IPS DF 4.7 (cell line): ENCODE results near the gene PDE7B.

Experiments used
- DNase-seq: peaks from one replicate; pipeline ENCODE4 v3.0.0-alpha.2; 2013; ENCODE audit warnings: low spot score; ENCODE audit errors: extremely low read depth

Gene PDE7B

DNA sequence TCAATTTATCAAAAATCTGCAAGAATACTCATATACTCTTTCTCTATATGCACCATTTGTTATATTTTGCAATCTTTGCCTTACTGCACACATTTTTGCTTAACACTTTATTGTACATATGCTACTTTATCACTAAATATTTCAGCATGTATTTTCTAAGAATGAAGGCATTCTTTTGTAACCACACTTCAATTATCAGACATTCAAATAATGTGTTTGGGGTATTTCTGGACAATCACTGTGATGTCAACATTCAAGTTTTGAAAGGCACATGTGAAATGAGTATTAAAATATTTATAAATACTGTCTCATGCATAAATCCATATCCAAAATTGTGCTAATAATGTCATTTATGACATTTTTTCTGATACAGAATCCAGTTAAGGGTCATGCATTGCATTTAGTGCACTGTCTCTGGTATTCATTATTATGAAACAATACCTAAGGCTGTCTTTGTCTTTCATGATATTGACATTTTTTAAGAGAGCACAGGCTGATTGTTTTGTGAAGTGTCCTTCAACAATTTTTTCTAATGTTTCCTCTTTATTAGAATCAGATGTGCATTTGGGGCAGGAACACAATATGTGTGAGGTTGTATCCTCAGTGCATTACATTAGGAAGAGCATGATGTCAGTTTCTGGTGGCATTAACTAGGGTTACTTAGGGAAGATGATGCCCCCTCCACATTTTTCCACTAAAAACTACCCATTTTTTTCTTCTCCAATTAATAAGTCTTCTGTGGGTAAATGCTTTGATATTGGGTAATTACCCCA, 292.9 kb downstream of the PDE7B start:
- DNase-seq, result no peak

DNA sequence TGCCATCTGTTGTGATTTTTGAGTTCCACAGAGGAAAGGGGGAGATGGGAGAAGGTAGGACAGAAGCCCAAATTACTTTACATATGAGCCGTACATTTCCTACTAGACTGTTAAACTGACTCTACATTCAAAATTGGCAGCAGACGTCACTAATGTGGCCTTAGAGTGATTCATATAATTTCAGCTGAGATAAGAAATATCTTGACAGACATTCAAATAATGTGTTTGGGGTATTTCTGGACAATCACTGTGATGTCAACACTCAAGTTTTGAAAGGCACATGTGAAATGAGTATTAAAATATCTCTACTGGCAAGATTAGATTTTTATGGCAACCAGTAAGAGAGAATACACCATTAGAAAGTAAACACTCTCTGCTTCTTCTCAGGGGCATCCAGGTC, 294.6 kb downstream of the PDE7B start:
- no peak for DNase-seq

DNA sequence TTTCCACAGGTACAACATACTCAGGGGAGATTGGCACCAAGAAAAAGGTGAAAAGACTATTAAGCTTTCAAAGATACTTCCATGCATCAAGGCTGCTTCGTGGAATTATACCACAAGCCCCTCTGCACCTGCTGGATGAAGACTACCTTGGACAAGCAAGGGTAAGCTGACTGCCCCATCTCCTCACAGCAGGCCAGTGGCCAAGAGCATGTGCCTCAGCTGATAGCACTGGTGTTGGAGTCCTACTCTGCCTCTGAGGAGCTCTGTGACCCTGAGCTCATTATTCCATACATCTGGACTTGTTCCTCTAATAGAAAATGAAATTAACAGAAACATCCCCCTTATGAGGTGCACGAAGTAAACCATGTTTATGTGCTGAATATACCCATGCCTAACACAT, 295.8 kb downstream of the PDE7B start:
- DNase-seq, result no peak

DNA sequence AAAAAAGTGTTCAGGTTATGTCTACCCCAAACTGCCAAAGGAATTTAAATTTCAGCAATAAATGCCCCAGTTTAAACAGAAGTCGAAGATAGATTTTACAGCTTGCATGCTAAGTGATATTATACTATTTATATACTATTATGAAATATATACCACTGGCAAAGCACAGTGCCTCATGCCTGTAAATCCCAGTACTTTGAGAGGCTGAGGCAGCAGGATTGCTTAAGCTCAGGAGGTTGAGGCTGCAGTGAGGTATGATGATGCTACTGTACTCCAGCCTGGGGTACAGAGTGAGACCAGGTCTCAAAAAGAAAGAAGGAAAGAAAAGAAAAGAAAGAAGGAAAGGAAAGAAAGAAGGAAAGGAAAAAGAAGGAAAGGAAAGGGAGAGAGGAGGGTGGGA, 296.6 kb downstream of the PDE7B start:
- no peak for DNase-seq

DNA sequence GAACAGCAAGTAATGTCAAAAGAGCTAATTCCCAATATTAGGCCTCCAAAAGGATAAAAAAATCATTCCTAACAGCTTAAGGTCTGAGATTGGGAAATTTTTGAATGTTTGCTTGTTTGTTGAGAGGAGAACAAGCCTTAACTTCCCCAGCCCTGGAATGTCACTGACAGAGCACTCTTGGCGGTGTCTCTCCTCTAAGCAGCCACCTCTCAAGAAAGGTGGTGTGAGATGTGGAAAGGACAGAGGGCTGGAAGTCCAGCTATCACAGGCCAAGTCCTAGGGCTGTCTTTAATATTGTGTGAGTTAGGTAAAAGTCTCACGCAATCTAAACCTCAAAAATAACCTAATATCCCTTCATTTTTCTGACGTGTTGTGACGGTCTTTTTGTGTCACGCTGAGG, 297.0 kb downstream of the PDE7B start:
- DNase-seq, result no peak

DNA sequence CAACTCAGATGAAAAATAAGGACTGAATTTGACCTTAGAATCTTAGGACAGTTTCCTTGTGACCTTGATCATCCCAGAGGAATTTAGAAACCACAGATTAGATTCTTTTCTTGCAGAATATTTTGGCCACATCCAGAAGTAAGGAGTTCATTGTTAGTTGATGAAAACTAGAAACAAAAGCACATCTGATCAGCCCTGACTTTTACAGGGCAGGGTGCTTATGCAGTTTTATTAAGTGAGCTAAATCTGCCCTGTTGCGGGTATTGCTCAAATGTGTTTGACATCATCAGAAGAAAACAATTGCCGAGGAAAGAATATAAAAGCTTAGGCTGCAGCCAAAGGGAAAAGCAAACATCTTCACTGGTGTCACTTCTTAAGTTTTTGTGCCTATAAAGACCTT, 297.8 kb downstream of the PDE7B start:
- no peak for DNase-seq

DNA sequence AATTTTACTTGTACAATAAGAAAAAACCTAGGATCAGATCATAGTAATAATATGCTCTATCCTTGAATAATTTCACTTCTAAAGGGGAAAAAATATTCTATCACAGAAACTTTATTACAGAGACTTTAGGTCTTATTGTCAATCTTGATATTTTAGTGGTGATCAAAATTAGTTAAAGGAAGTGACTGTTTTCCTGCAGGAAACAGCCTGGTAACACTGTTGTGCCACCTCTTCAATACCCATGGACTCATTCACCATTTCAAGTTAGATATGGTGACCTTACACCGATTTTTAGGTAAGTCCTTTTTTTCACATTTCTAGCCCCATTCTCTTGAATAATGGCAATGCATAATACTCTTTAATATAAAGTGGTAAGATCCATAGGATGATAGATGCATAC, 299.5 kb downstream of the PDE7B start:
- no peak for DNase-seq

DNA sequence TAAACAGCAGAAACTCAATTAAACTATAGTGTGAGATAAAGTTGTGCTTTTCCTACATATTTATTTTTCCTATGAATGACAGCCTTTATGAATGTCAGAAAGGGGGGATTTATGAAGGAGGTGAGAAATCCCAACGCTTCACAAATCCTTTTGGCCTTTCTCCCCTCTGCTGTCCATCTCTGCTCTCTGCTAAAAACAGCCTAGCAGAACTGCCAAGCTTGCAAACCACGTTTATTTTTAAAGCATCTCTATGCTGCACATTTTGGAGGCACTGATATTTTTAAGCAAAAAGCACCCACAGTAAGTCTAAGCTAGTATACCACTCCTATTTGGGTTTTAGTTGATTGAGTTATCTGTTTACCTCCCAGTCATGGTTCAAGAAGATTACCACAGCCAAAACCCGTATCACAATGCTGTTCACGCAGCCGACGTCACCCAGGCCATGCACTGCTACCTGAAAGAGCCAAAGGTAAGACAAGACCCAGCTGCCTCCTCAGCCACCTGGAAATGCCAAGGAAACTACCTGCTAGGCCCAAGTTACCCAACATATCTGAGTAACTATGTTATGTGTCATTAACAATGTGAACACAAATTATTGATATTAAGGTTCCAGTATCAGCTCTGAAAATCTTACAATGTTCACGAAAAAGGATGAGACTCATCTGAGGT, 302.3 kb downstream of the PDE7B start:
- no peak for DNase-seq

DNA sequence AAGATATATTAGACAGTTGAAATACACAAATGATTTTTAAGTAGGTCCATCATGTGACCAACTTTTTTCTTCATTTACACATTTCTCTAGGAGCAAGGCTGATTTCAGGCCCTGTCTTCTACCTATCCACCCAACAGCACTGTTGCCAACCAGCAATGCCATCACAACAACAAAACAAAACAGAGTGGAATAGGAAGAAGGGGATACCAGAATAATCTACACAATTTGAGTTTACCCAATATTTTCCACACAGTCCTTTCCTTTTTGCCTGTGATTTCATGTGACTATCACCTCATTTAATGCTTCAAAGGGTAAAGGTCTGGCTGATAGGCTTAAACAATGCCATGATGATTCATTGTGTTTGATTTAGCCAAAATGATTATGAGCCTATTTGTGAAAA, 303.7 kb downstream of the PDE7B start:
- no peak for DNase-seq

DNA sequence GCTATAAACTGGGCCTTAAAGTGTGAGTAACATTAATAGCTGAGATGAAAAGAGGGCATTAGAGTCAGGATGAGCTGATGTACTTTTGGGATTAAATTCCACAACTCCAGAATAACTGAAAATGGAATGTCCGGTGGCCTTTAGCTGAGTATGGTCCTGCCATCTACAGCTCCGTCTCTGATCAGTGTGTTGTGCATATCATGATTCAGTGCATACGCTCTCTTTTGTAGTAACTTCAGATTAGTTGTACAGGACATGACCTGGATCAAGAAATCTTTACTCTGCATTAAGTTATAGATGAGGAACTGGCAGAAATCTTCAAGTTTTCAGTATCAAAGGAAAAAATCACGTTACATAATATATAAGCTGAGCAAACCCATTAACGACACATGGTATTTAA, 306.2 kb downstream of the PDE7B start:
- DNase-seq, result no peak

DNA sequence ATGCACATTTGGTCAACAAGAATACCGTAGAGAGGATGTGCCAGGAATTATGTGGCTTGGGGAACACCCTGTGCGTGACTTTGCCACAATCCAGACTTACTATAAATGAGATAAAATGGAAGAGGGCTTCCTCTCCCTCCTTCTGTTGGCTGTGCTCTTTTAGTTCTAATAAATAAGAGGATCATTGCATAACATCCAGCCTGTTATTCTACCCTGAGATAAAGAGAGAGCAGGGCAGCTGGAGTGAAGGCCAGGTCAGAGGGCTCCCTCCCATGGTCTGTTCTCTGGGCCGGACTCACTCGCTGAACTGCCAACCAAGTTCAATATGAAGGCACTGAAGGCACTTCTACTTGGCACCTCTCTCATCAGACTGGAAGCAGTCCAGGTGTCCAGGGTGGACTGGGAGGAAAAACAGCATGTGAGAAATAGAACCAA, 306.9 kb downstream of the PDE7B start:
- no peak for DNase-seq

DNA sequence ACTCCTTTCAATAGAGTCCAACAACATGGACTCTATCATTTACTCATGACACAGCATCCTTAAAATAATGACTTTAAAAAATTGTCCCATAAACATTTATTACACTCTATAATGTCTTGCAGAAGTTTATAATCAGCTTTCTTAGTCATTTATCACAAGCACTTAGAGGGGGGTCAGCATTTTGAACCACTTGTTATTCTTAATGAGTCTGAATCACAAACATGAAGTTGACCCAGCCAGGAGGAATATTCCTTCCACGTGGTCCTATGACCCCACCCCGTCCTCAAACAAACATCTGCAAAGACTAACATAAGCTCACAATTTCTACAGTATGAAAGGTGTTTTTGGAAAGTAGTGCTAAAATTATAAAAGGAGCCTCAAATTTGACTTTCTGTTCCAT, 307.5 kb downstream of the PDE7B start:
- no peak for DNase-seq

DNA sequence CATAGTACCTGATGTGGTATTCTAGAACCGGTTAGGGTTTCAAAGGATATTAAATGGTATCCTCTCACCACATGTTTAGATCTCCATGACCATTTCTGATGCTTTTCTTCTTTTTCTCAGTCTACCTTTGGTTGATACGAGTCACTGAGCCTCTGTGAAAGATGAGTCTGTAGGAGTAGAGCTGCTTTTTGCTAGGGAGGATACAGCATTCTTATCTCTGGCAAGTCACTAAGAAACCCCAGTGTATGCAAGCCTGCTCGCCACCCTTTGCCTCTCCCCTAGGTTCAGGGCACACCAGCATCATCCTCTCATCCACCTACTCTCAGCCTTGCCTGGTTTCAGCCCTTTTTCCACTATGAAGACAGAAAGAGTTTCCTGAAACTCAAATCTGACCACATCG, 308.7 kb downstream of the PDE7B start:
- DNase-seq, result no peak

DNA sequence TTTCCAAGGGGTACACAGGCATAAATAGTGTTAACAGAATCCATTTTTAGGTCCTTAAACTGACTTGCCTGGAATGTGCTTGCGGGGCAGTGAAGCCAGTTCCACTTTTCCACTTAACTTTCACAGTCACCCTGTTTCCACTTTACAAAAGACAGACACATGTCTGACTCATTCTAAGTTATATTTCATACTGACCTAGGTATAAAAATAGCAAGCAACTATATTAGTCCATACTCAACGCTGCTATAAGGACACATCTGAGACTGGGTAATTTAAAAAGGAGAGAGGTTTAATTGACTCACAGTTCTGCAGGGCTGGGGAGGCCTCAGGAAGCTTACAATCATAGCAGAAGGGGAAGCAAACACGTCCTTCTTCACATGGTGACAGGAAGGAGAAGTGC, 310.4 kb downstream of the PDE7B start:
- DNase-seq, result no peak

DNA sequence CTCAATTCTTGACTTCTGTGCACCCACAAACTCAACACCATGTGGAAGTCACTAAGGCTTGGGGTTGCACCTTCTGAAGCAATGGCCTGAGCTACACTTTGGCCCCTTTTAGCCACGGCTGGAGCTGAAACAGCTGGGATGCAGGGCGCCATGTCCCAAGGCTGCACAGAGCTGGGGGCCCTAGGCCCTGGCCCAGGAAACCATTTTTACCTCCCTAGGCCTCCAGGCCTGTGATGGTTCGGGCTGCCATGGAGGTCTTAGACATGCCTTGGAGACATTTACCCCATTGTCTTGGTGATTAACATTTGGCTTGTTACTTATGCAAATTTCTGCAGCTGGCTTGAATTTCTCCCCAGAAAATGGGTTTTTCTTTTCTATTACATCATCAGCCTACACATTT, 311.8 kb downstream of the PDE7B start:
- DNase-seq, result no peak

DNA sequence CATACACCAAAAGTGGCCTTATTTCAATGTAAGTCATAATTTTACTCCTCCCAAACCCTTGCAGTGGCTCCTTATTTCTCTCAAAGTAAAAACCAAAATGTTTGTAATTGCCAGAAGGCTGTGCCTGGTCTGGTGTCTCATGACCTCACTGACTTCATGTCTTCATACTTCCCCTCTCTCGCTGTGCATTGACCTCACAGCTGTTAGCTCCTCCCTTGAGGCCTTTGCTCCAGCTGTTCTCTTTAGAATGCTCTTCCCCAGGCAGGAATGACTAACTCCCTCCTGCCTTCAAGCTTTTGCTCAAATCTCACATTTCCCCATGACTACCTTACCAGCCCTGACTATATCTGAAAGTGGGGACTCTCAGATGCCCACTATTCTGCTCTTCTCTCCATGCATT, 315.3 kb downstream of the PDE7B start:
- no peak for DNase-seq

DNA sequence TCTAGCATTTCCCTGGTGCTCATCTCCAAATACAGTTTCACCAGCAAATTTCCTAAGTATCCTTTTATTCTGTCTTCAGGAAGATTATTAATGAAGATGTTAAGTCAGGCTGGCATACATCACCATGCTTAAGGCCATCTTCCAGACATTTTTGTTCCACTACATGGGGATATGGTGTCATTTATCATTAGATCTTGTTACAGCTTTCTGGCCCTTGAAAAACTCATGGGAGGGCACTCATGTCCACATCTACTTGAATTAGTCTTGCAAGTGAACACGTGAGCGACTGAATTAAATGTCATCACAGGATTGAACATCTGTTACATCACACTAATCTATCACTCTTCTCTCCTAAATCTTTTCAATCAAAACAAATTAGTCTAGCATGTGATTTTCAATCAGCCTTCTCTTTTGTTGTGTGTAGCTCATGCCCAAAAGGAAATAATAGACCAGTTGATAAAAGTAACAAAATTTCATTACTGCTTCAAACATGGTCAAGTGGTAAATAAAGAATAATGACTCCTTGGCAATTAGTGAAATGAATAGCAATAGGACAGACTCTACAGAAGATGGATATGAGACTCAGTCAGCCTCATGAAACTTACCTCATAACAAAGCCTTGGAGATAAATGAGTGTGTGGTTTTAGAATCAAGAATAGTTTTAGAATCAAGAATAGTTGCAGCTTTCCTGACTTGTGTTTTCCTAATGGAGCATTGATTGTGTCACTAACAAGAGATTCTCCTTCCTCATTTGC, 318.1 kb downstream of the PDE7B start:
- no peak for DNase-seq

DNA sequence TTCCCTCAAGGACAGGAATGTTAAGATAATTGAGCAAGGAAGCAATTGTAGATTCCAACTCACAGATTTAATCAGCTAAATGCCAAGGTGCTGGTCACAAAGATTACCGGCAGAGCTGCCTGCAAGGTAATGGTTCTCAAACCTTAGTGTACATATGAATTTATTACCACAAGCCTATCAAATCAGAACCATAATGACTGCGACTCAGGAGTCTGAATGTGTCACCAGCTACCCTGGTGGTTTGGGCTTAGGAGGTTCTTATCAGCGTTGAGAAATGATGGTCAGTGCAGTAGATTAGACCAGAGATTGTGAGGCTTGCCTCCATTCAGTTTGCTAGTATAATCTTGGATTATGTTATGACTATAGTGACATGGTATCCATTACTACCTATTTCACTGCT, 319.7 kb downstream of the PDE7B start:
- DNase-seq, result no peak

DNA sequence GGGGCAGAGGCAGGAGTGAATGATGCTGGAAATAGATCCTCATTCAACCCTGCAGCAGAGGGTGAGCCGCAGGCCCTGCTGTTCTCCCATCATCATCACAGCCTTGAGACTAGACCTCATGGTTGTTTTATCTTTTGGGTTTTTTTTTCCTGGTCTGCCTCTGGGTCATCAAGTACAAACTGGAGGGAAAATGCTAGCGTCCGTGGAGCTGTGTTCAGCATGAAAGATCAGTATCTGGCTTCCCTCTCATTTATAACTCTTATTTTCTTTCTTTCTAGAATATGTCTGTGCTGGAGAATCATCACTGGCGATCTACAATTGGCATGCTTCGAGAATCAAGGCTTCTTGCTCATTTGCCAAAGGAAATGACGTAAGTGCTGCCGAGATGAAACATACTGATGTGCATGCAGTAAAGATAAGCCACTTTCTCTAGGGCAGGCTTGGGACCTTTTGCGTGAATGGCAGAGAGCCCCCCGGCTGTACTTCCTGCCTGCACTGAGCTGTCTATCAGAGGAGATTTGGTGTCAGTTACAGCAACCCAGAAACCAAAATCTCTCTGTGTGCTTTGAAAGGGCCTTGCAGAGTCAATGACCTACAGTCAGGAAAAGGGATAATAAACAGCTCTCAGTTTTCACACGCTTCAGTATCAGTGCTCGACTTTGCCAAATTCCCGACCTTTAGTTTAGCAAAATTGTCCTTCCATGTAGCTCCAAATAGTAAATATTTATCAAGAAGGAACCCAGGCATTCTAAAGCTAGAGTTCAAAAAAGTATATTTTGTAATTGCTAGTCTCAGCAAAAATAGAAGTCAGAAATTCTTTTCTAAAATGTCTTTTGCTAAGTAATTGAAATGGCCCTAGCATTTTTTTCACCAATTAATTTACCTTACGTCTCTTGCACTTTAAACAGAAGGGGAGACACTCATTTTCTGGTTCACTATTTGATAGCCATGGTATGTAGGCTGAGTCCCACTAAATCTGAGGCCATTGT, 322.3 kb downstream of the PDE7B start:
- DNase-seq, result no peak

DNA sequence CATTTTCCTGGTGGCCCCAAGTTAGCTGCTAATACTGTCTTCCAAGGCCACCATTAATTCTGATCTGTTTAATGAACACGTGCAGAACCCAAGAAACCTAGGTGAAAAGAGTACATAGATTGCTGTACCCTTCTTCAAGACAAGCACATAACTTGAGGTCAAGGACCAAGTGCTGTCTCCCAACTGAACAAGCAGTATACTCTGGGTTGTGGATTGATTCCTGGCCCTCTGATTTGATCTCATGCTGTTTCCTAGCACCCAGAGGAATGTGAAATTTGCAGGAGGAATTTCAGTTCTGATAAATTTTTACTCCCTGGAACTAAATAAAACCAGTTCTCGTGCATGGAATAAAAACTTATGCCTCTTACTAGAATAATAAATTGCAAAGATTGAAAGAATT, 323.0 kb downstream of the PDE7B start:
- DNase-seq, result no peak

DNA sequence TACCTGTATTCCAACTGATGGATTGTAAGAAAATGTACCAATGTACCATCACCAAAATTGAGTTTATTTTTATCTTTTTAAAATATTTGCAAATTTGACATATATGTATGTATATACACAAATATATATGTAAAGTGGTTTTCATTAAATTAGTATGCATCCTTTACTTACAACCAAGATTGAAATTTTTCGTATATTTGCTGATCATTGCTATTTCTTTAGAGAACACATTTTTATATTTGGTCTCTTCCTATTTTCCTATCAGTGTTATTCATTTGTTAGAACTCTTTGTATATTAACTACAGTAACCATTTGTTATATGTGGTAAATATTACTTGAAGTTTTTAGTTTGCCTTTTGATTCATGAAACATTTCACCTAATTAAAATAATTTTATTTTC, 324.4 kb downstream of the PDE7B start:
- DNase-seq, result no peak
